Mucosa of descending colon (tissue), 3 donors: Measurements from ENCODE around the gene TCF15. TPM values are rescaled to one million over a fixed set of nuclear protein-coding genes. Genes with fewer than 3 reads are reported as not detected.

ENCODE experiments used
- ATAC-seq: fragments of 200-7000 bp; cut with Tn5 transposase; one replicate; pipeline ENCODE4 v1.9.1; 2020; ENCODE audit warnings: mild to moderate bottlenecking, moderate library complexity
- DNase-seq, 3 donors: peaks; one replicate each; pipeline ENCODE4 v3.0.0-alpha.2; 2020
- H3K36me3 ChIP-seq: fragments of 200-600 bp; one replicate; pipeline ENCODE4 v1.8.0; 2021; ENCODE audit warnings: low read depth, mild to moderate bottlenecking
- H3K4me1 ChIP-seq: fragments of 200-600 bp; one replicate; pipeline ENCODE4 v1.8.0; 2021; ENCODE audit warnings: low read depth, mild to moderate bottlenecking
- H3K4me3 ChIP-seq: fragments of 200-600 bp; one replicate; pipeline ENCODE4 v1.8.0; 2021; ENCODE audit warnings: mild to moderate bottlenecking
- H3K9me3 ChIP-seq: fragments of 200-600 bp; one replicate; pipeline ENCODE4 v1.8.0; 2021; ENCODE audit warnings: mild to moderate bottlenecking
- CTCF ChIP-seq: fragments of 200-600 bp; IDR thresholded peaks from one replicate; pipeline ENCODE4 v1.8.0; 2022; ENCODE audit warnings: antibody characterized with exemption, mild to moderate bottlenecking
- intact Hi-C, 2 donors: fragments of 100-400 bp; cut with DNase I in 1 of 2; cut with micrococcal nuclease in 1 of 2; formaldehyde crosslinking; loops; one replicate each; pipeline versions ENCODE4 v1.11.0 to v1.11.1; 2022; cut with DNase I, micrococcal nuclease
- total RNA-seq, 3 donors: library from RNA; stranded (reverse); fragmentation: NEBNext Ultra II Directional in 2 of 3; extraction: Animal tissue kit (Norgen Biotek cat#: 25700) in 2 of 3; gene quantifications; one replicate each; pipeline versions ENCODE4 v1.2.1 to v1.2.4, GENCODE V29; 2021 to 2023
- donor health status: DM: no; HTN: no; CAD: no; lungs with moderate emphysema.
- donor health status: DM: no; HTN: no; CAD: no.
- donor health status: DM: no; HTN: yes; CAD: no.

TCF15 gene
- total RNA-seq, 3 donors from 2014 or later, result 0.82 TPM; not detected in 2

- intact Hi-C loops, result no loop called here
- Histone ChIP-seq H3K9me3 (no peaks in the 10 kb centered on the region), H3K36me3 (no peaks in the 10 kb centered on the region), H3K4me3 (no peak overlapping the region), H3K4me1 (no peaks in the 10 kb centered on the region)
- ATAC-seq (no peak), DNase-seq (no peak)
- TF ChIP-seq CTCF, result no peak
Measured at GRCh38 chr20:615514-615913, 5.4 kb upstream of the TCF15 start.

DNA sequence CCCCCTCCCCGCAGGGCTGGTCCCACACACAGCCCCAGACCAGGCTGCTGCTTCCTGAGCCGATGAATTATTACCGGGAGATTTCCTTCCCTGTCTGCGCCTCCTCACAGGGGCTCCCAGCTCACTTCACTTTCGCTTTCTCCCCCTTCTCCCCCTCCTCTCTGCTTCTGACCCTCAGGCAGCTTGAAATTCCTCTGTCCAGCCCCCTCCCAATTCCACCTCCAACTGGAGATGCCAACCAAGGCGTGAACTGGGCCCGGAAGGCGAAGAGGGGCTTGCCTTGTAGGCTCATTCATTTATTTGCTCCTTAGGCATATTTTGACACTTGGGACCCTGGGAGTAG, 1.7 kb upstream of the TCF15 start:
- no peak for TF ChIP-seq CTCF
- Histone ChIP-seq H3K9me3 (no peaks in the 10 kb centered on the region), H3K4me1 (no peaks in the 10 kb centered on the region), H3K36me3 (no peaks in the 10 kb centered on the region), H3K4me3 (no peak overlapping the region)
- DNase-seq (no peak), ATAC-seq (no peak)
- intact Hi-C loops, result no loop called here

DNA sequence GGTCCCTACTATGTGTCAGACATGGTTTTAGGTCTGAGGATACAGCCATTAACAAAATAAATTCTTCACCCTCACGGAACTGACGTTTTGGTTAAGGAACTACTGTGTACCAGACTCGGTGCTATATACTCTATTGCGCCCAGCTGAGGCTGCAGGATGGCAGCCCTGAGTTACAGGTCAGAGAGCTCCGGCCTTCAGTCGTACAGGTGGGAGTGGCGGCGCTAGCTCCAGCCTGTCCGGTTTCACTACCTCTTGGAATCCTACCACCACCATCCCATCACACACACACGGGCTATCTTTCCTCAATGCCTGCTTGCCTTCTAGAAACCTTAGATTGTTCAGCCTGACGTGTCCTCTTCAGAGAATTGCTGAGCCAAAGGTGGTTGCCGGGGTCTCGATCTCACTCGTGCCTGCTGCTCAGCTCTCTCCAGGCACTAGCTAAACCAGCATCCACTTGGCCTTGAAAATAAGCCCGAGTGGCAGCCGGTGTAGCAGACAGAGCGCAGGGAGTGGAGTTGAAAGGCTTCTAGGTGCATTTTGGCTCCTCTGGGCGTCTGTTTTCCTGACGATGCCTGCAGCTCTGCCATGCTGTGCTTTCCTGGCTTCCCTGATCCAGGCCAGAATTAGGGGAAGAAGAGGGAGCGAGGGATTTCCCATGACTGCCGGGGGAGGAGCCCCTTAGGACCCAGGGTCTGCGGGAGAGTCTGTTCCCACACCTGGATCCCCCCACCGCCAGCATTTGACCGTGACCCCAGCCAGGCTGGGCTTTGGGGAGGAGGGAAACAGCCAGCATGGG, 1.1 kb upstream of the TCF15 start:
- no peaks in the 10 kb centered on the region for H3K36me3 ChIP-seq
- intact Hi-C loops, result no loop called here
- TF ChIP-seq CTCF, result no peak
- ATAC-seq (no peak), DNase-seq (no peak)
- no peak overlapping the region for H3K4me3 ChIP-seq
- no peaks in the 10 kb centered on the region for H3K9me3 ChIP-seq
- no peaks in the 10 kb centered on the region for H3K4me1 ChIP-seq

- DNase-seq (no peak), ATAC-seq (no peak)
- intact Hi-C loops, result no loop called here
- no peak for TF ChIP-seq CTCF
- Histone ChIP-seq H3K36me3 (no peaks in the 10 kb centered on the region), H3K4me1 (no peaks in the 10 kb centered on the region), H3K9me3 (no peaks in the 10 kb centered on the region), H3K4me3 (no peak overlapping the region)
Measured at GRCh38 chr20:609371-609964, 641 bp downstream of the TCF15 start.

DNA sequence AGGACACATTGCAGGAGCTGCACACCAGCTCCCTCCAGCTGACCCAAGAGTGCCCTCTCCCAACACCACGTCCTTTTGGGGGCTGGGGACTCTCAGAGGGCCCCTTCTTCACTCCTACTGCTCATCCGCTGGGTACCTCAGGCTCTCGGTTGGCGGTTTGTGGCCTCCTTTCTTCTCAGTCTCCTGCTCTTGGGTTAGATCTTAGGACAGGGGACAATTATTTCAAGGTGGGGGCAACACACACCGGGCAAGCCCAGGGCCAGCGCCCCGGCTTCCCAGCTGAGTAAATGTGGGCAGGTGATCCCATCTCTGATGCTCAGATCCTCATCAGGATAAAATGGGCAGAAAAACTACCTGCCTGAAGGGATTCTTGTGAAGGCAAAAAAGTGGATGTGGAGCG, 1.1 kb downstream of the TCF15 start:
- no peak for TF ChIP-seq CTCF
- H3K4me1 ChIP-seq, result no peaks in the 10 kb centered on the region
- H3K9me3 ChIP-seq, result no peaks in the 10 kb centered on the region
- DNase-seq, result no peak
- no peak overlapping the region for H3K4me3 ChIP-seq
- H3K36me3 ChIP-seq, result no peaks in the 10 kb centered on the region
- ATAC-seq, result no peak
- intact Hi-C loops, result no loop called here
